ENCODE results near the gene IREB2.
"Not testable (repeated sequence)": the region's sequence is repeated elsewhere in the genome, so short reads cannot be mapped to it uniquely, and the experiment has no call there.

The IREB2 gene

GRCh38 chr15:78437762-78438618, at the start of gene IREB2:
IREB2 (plus strand) TSS chr15:78438216; CDS start chr15:78438338, 122 bp downstream.
- DNase-seq (ENCODE audit: low read depth): peak; percentile 97

GRCh38 chr15:78388865-78389264, 49.2 kb upstream of the IREB2 start:
- DNase-seq (ENCODE audit: low read depth): no peak

GRCh38 chr15:78389322-78389721, 48.7 kb upstream of the IREB2 start:
- no peak for DNase-seq (ENCODE audit: low read depth)

GRCh38 chr15:78389738-78390137, 48.3 kb upstream of the IREB2 start:
- DNase-seq (ENCODE audit: low read depth): no peak

- DNase-seq (ENCODE audit: low read depth): no peak
Measured at GRCh38 chr15:78390242-78390641, 47.8 kb upstream of the IREB2 start.

- no peak for DNase-seq (ENCODE audit: low read depth)
Measured at GRCh38 chr15:78390826-78391225, 47.2 kb upstream of the IREB2 start.

GRCh38 chr15:78391781-78392180, 46.2 kb upstream of the IREB2 start:
- DNase-seq (ENCODE audit: low read depth): no peak

- DNase-seq (ENCODE audit: low read depth): no peak
Measured at GRCh38 chr15:78392430-78392829, 45.6 kb upstream of the IREB2 start.

- DNase-seq (ENCODE audit: low read depth): no peak
Measured at GRCh38 chr15:78393137-78393536, 44.9 kb upstream of the IREB2 start.

- no peak for DNase-seq (ENCODE audit: low read depth)
Measured at GRCh38 chr15:78394026-78394425, 44.0 kb upstream of the IREB2 start.

GRCh38 chr15:78394981-78395616, 42.9 kb upstream of the IREB2 start:
- DNase-seq (ENCODE audit: low read depth): no peak

- DNase-seq (ENCODE audit: low read depth): no peak
Measured at GRCh38 chr15:78396186-78396814, 41.7 kb upstream of the IREB2 start.

- DNase-seq (ENCODE audit: low read depth): peak; percentile 20
Measured at GRCh38 chr15:78396976-78397375, 41.0 kb upstream of the IREB2 start.

GRCh38 chr15:78397382-78397781, 40.6 kb upstream of the IREB2 start:
- DNase-seq (ENCODE audit: low read depth): no peak

GRCh38 chr15:78398076-78398825, 39.8 kb upstream of the IREB2 start:
- DNase-seq (ENCODE audit: low read depth): no peak

GRCh38 chr15:78399091-78399490, 38.9 kb upstream of the IREB2 start:
- DNase-seq (ENCODE audit: low read depth): peak; percentile 37

GRCh38 chr15:78402061-78402610, 35.9 kb upstream of the IREB2 start:
- no peak for DNase-seq (ENCODE audit: low read depth)

GRCh38 chr15:78404125-78404524, 33.9 kb upstream of the IREB2 start:
- no peak for DNase-seq (ENCODE audit: low read depth)

- DNase-seq (ENCODE audit: low read depth): not testable (repeated sequence)
Measured at GRCh38 chr15:78404796-78405195, 33.2 kb upstream of the IREB2 start.

GRCh38 chr15:78405336-78405924, 32.6 kb upstream of the IREB2 start:
- DNase-seq (ENCODE audit: low read depth): no peak

- peak; percentile 80 for DNase-seq (ENCODE audit: low read depth)
Measured at GRCh38 chr15:78406016-78406585, 31.9 kb upstream of the IREB2 start.

Data from amniotic epithelial cell (primary cell).